ENCODE data around the gene CHP1.

DNA sequence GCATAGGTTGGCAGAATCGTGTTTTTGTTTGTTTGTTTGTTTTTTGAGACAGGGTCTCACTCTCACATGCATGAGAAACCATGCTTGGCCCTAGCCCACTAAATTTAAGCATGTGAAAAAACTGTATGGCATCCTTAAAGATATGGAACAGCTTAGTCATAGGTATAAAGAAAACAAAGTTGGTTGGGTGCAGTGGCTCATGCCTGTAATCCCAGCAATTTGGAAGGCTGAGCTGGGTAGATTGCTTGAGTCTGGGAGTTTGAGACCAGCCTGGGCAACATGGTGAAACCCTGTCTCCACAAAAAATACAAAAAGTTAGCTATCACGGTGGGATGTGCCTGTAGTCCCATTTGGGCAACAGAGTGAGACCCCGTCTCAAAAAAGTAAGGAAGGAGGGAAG lies 25.8 kb upstream of the CHP1 start:
- TF ChIP-seq EZH2phosphoT487 (IDR thresholded peaks at IDR 0.05; ENCODE audit: borderline replicate concordance, low read length) (no peak), CTCF (conservative IDR thresholded peaks at IDR 0.05; ENCODE audit: low read depth, low read length) (no peak)
